Measurements from ENCODE around the gene SLPI.

GRCh38 chr20:45211569-45212474 lies 42.5 kb downstream of the SLPI start:
- TF ChIP-seq, protein P1, sequence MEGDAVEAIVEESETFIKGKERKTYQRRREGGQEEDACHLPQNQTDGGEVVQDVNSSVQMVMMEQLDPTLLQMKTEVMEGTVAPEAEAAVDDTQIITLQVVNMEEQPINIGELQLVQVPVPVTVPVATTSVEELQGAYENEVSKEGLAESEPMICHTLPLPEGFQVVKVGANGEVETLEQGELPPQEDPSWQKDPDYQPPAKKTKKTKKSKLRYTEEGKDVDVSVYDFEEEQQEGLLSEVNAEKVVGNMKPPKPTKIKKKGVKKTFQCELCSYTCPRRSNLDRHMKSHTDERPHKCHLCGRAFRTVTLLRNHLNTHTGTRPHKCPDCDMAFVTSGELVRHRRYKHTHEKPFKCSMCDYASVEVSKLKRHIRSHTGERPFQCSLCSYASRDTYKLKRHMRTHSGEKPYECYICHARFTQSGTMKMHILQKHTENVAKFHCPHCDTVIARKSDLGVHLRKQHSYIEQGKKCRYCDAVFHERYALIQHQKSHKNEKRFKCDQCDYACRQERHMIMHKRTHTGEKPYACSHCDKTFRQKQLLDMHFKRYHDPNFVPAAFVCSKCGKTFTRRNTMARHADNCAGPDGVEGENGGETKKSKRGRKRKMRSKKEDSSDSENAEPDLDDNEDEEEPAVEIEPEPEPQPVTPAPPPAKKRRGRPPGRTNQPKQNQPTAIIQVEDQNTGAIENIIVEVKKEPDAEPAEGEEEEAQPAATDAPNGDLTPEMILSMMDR (IDR thresholded peaks at IDR 0.05; ENCODE audit: low read length): no peak
- no peak for TF ChIP-seq EZH2 (IDR thresholded peaks at IDR 0.05; ENCODE audit: borderline replicate concordance, low read length)

Data from OCI-LY1 (cell line).